Muscle layer of duodenum (tissue), 2 donors: ENCODE results near the gene KRT16.
"Not testable (repeated sequence)": the region's sequence is repeated elsewhere in the genome, so short reads cannot be mapped to it uniquely, and the experiment has no call there.

ENCODE experiments used
- H3K27ac ChIP-seq: one replicate; pipeline ENCODE4 v1.7.0; 2013; ENCODE audit warnings: mild to moderate bottlenecking, low read length
- H3K27me3 ChIP-seq: one replicate; pipeline ENCODE4 v1.7.0; 2013; ENCODE audit warnings: low read depth, mild to moderate bottlenecking, control low read depth, low read length
- H3K36me3 ChIP-seq, 2 donors: one replicate each; pipeline ENCODE4 v1.7.0; 2013; ENCODE audit warnings: low read length in 2 of 2, control low read depth in 1 of 2, mild to moderate bottlenecking in 1 of 2; ENCODE audit not compliant: insufficient read depth in 2 of 2, control insufficient read depth in 1 of 2
- H3K4me1 ChIP-seq, 2 donors: one replicate each; pipeline ENCODE4 v1.7.0; 2013; ENCODE audit warnings: low read length in 2 of 2, mild to moderate bottlenecking in 2 of 2, control low read depth in 1 of 2, moderate library complexity in 1 of 2; ENCODE audit not compliant: insufficient read depth in 2 of 2, control insufficient read depth in 1 of 2
- H3K4me3 ChIP-seq, 2 donors: one replicate each; pipeline ENCODE4 v1.7.0; 2013; ENCODE audit warnings: low read length in 2 of 2, low read depth in 1 of 2, mild to moderate bottlenecking in 1 of 2
- H3K9me3 ChIP-seq, 2 donors: one replicate each; pipeline ENCODE4 v1.7.0; 2013; ENCODE audit warnings: low read length in 2 of 2, control low read depth in 1 of 2, mild to moderate bottlenecking in 1 of 2; ENCODE audit not compliant: control insufficient read depth in 1 of 2
- donor health status: healthy.

Gene KRT16

GRCh38 chr17:41617698-41618097 lies 5.1 kb upstream of the KRT16 start:
- Histone ChIP-seq H3K4me3 (no peak overlapping the region), H3K27ac (no peak overlapping the region), H3K27me3 (no peaks in the 10 kb centered on the region), H3K9me3 (no peaks in the 10 kb centered on the region), H3K4me1 (no peaks in the 10 kb centered on the region), H3K36me3 (no peaks in the 10 kb centered on the region)

GRCh38 chr17:41617136-41617535 lies 4.6 kb upstream of the KRT16 start:
- H3K9me3 ChIP-seq, result no peaks in the 10 kb centered on the region
- no peaks in the 10 kb centered on the region for H3K36me3 ChIP-seq
- no peaks in the 10 kb centered on the region for H3K27me3 ChIP-seq
- H3K4me1 ChIP-seq, result no peaks in the 10 kb centered on the region
- H3K4me3 ChIP-seq, result no peak overlapping the region
- no peak overlapping the region for H3K27ac ChIP-seq

GRCh38 chr17:41616486-41616885 lies 3.9 kb upstream of the KRT16 start:
- not testable (repeated sequence) for H3K36me3 ChIP-seq, H3K27me3 ChIP-seq, H3K4me1 ChIP-seq, H3K4me3 ChIP-seq, H3K27ac ChIP-seq, H3K9me3 ChIP-seq

- Histone ChIP-seq H3K9me3 (no peaks in the 10 kb centered on the region), H3K4me1 (no peaks in the 10 kb centered on the region), H3K36me3 (no peaks in the 10 kb centered on the region)
These were observed 2.9 kb upstream of the KRT16 start for GRCh38 chr17:41615454-41615853.

GRCh38 chr17:41614767-41615166 lies 2.2 kb upstream of the KRT16 start:
- not testable (repeated sequence) for H3K4me1 ChIP-seq, H3K27me3 ChIP-seq, H3K27ac ChIP-seq, H3K9me3 ChIP-seq, H3K4me3 ChIP-seq, H3K36me3 ChIP-seq

More at GRCh38 chr17:41615454-41615853, 2.9 kb upstream of the KRT16 start:
- H3K27me3 ChIP-seq, result no peaks in the 10 kb centered on the region
- no peak overlapping the region for H3K4me3 ChIP-seq
- no peak overlapping the region for H3K27ac ChIP-seq

GRCh38 chr17:41614098-41614497 lies 1.5 kb upstream of the KRT16 start:
- H3K27me3 ChIP-seq, result no peaks in the 10 kb centered on the region
- H3K9me3 ChIP-seq, result no peaks in the 10 kb centered on the region
- H3K4me1 ChIP-seq, result no peaks in the 10 kb centered on the region
- H3K27ac ChIP-seq, result no peak overlapping the region
- H3K36me3 ChIP-seq, result no peaks in the 10 kb centered on the region
- H3K4me3 ChIP-seq, result no peak overlapping the region

GRCh38 chr17:41613277-41614082 lies 913 bp upstream of the KRT16 start:
- no peaks in the 10 kb centered on the region for H3K36me3 ChIP-seq
- no peak overlapping the region for H3K4me3 ChIP-seq

GRCh38 chr17:41610965-41611640 lies 1.5 kb downstream of the KRT16 start:
- no peaks in the 10 kb centered on the region for H3K4me1 ChIP-seq
- peaks cover 0 to 8% of the 10 kb centered on the region in 2 donors for H3K9me3 ChIP-seq
- H3K36me3 ChIP-seq, result no peaks in the 10 kb centered on the region
- H3K4me3 ChIP-seq, result no peak overlapping the region
- H3K27me3 ChIP-seq, result no peaks in the 10 kb centered on the region
- H3K27ac ChIP-seq, result no peak overlapping the region

More at GRCh38 chr17:41613277-41614082, 913 bp upstream of the KRT16 start:
- no peaks in the 10 kb centered on the region for H3K4me1 ChIP-seq
- no peaks in the 10 kb centered on the region for H3K9me3 ChIP-seq
- H3K27me3 ChIP-seq, result no peaks in the 10 kb centered on the region
- H3K27ac ChIP-seq, result no peak overlapping the region

- not testable (repeated sequence) for H3K4me3 ChIP-seq, H3K27me3 ChIP-seq, H3K36me3 ChIP-seq, H3K27ac ChIP-seq, H3K4me1 ChIP-seq
- peaks cover 0 to 11% of the 10 kb centered on the region in 2 donors for H3K9me3 ChIP-seq
These were observed 2.5 kb downstream of the KRT16 start for GRCh38 chr17:41610061-41610517.

- not testable (repeated sequence) for H3K4me1 ChIP-seq, H3K27me3 ChIP-seq, H3K27ac ChIP-seq, H3K36me3 ChIP-seq
- H3K9me3 ChIP-seq, result peaks cover 0 to 11% of the 10 kb centered on the region in 2 donors
- peak overlapping the region in 1 of 2 donors; percentile 32 for H3K4me3 ChIP-seq
These were observed 5.6 kb downstream of the KRT16 start for GRCh38 chr17:41606930-41607329.

- no peaks in the 10 kb centered on the region for H3K36me3 ChIP-seq
- H3K4me3 ChIP-seq, result no peak overlapping the region
- H3K9me3 ChIP-seq, result peaks cover 0 to 11% of the 10 kb centered on the region in 2 donors
- H3K27ac ChIP-seq, result no peak overlapping the region
- H3K27me3 ChIP-seq, result no peaks in the 10 kb centered on the region
- H3K4me1 ChIP-seq, result no peaks in the 10 kb centered on the region
These were observed 10.0 kb downstream of the KRT16 start for GRCh38 chr17:41602524-41602923.
